ENCODE results near the gene TTC13.
A peak's percentile ranks its signal among the peaks of the same experiment; 100 is the strongest.
"Not testable (repeated sequence)": the region's sequence is repeated elsewhere in the genome, so short reads cannot be mapped to it uniquely, and the experiment has no call there.

The TTC13 gene

DNA sequence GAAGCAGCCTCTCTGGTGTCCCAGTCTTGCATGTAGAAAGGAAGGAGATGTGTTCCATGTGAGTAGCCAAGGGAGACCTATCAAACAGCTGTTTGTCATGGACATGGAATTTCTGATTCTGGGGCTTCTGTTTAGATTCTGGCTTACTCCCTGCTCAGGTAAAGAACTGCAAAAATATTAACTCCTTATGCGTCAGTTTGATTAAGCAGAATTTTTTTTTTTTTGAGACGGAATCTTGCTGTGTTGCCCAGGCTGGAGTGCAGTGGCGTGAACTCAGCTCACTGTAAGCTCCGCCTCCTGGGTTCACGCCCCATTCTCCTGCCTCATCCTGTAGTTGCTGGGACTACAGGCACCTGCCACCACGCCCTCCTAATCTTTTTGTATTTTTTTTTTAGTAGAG is 7.0 kb upstream of the TTC13 start:
- DNase-seq = no peak

GRCh38 chr1:230984622-230985515 is 6.2 kb upstream of the TTC13 start:
- not testable (repeated sequence) for DNase-seq

- no peak for DNase-seq
Observed at GRCh38 chr1:230983811-230984210, 5.2 kb upstream of the TTC13 start.

- no peak for DNase-seq
Observed at GRCh38 chr1:230982696-230983095, 4.0 kb upstream of the TTC13 start.

DNA sequence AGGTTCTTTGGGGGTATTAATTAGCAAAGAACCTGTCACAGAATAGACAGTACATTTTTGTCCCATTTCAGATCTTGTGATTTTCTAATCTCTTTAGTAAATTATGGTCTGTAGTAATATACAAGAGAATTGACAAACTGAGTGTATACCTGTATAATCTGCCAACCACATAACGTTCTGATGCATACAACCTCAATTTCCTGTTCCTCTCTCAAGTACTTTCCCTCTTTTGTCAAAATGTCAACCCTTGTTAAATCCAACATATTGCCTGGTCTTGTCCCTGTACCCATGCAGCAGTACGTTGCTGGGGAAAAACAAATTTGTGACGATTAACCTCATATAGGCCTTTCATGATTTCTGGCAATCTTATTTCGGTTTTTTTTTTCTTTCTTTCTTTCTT is 1.3 kb upstream of the TTC13 start:
- DNase-seq = no peak

- no peak for DNase-seq
Observed at GRCh38 chr1:230979389-230979716, 692 bp upstream of the TTC13 start.

- peak; percentile 93 for DNase-seq
Observed at GRCh38 chr1:230977761-230978490, 735 bp downstream of the TTC13 start.

- DNase-seq = no peak
Observed at GRCh38 chr1:230976825-230977747, 1.6 kb downstream of the TTC13 start.

- no peak for DNase-seq
Observed at GRCh38 chr1:230976360-230976759, 2.3 kb downstream of the TTC13 start.

- no peak for DNase-seq
Observed at GRCh38 chr1:230975636-230976035, 3.0 kb downstream of the TTC13 start.

- DNase-seq = no peak
Observed at GRCh38 chr1:230972855-230973271, 5.8 kb downstream of the TTC13 start.

- DNase-seq = no peak
Observed at GRCh38 chr1:230971771-230972170, 6.9 kb downstream of the TTC13 start.

- no peak for DNase-seq
Observed at GRCh38 chr1:230970432-230970831, 8.2 kb downstream of the TTC13 start.

- no peak for DNase-seq
Observed at GRCh38 chr1:230966358-230966873, 12.2 kb downstream of the TTC13 start.

GRCh38 chr1:230965535-230965934 is 13.1 kb downstream of the TTC13 start:
- DNase-seq = no peak

DNA sequence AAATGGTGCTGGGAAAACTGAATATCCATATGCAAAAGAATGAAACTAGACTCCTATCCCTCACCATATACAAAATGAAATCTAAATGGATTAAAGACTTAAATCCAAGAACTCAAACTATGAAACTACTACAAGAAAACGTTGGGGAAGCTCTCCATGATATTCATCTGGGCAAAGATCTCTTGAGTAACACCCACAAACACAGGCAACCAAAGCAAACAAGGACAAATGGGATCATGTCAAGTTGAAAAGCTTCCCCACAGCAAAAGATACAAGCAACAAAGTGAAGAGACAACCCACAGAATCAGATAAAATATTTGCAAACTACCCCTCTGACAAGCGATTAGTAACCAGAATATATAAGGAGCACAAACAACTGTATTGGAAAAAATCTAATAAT is 13.8 kb downstream of the TTC13 start:
- DNase-seq = no peak

DNA sequence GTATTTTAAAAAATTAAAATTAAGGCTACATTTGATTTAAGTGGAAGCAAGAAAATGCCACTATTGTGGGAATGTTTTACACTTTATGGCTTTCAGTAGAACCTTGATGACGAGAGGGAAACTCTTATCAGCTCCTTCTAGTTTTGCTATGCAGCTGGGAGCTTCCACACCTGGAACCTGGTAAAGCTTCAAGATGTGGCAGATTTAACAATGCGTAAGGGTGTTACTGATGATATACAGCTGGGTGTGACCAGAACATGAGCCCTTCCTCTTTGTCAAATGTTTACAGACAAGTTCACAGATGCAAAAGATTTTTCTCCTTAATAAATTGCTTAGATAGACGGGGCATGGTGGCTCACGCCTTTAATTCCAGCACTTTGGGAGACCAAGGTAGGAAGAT is 20.3 kb downstream of the TTC13 start:
- DNase-seq = no peak

DNA sequence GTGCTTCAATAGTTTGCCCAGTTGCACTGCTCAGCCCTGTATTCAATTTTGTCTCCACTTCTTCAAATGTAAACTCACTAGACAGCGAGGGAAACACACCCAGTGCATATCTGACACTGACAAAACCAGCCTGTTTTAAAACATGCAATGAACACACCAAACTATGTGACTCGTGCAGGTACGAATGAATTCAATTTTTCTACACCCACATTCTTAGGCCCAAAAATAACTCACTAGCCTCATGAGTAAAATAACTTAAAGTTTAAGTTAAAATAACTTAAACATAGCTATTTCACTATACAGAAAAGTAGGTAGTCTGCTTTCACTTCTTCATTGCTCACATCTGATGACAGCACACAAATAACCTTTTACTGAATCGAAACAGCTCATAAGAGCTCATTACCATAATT is 21.1 kb downstream of the TTC13 start:
- no peak for DNase-seq

- no peak for DNase-seq
Observed at GRCh38 chr1:230950404-230950803, 28.3 kb downstream of the TTC13 start.

- DNase-seq = no peak
Observed at GRCh38 chr1:230948903-230949302, 29.8 kb downstream of the TTC13 start.

DNA sequence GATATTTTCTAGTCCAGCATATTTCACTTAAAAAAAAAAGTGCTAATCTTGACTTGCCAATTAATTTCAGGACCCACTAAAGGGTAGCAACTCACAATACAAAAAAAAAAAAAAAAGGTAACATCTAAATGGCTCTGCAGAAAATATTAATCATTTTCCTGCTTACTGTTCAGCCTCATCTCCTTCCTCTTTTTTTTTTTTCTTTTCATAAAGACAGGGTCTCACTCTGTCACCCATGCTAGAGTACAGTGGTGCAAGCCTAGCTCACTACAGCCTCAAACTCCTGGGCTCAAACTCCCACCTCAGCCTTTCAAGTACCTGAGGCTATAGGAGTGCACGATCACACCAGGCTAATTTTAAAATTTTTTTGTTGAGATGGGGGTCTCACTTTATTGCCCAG is 30.4 kb downstream of the TTC13 start:
- DNase-seq = no peak

GRCh38 chr1:230943048-230943593 is 35.5 kb downstream of the TTC13 start:
- no peak for DNase-seq

- no peak for DNase-seq
Observed at GRCh38 chr1:230940848-230941247, 37.8 kb downstream of the TTC13 start.
